ENCODE data around the gene BARHL1.

BARHL1 gene

DNA sequence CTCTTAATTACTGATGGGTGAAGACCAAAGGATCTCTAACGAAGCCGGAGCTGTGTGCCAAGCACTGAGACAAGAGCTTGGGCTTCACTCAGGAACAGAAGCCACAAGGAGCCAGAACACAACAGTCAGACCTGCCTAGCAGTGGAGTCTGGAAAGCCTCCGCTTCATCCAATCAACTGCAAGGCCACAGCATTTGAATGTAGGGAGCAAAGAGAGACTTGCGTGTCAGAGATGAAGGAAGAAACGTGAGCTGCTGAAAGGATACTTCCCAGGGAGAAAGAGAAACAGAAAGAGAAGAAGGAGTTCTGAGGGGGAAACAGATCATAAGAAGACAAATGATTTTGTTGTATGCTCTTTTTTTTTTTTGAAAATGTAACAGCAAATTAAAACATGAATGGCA, 43.9 kb downstream of the BARHL1 start:
- no peak for DNase-seq

DNA sequence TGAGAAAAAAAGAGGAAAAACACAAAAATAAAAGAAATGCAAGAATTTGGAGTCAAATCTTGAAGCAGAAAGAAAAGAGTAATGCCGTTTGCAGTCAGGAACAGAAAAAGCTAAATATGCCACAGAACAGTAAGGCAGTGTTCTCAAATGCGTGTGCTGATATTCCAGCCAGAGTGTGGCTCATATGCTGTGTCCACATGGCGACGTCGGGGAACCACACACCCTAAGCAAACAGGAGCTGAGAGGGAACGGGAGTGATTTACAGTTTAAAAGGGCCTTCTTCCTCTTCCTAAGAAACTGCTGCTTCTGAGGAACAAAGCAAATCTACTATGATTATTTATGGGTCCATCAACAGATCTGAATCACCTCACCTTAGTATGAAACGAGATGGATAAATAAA, 44.7 kb downstream of the BARHL1 start:
- DNase-seq, result no peak

DNA sequence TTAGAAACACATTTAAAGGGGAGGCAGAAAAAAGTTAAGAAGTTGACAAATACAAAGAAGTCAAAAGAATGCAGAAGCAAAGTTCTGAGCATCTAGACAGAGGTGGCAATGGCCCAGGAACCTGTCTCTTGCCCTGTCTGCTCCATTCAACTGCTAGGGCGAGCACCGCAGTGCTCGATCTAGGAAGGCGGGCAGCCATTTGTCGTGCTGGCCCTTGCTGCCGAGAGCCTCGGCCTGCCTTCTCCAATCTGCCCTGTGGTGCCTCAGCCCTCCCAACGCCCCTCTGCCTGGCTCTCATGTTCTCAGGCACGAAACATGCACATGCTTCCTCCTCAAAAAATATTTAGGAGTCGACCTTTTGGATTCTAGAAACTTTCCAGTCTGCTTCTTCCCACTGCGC, 45.2 kb downstream of the BARHL1 start:
- no peak for DNase-seq

DNA sequence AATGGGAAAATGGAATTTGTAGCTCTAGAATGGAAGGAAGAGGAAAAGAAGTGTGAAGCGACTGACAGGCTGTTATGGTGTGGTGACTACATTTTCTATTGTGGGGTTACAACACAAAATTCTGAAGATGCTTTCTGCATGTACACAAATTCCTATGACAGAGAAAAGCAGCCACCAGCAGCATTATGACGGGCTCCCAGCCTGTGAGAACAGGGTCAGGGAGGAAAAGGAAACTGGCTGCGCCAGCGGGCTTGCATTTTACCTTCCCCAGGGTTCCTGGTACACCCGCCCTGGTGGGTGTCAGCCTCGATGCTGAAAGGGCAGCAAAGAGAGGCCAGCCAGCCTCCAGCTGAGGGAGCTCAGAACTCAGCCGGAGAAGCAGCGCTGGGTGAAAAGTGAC, 46.3 kb downstream of the BARHL1 start:
- no peak for DNase-seq

DNA sequence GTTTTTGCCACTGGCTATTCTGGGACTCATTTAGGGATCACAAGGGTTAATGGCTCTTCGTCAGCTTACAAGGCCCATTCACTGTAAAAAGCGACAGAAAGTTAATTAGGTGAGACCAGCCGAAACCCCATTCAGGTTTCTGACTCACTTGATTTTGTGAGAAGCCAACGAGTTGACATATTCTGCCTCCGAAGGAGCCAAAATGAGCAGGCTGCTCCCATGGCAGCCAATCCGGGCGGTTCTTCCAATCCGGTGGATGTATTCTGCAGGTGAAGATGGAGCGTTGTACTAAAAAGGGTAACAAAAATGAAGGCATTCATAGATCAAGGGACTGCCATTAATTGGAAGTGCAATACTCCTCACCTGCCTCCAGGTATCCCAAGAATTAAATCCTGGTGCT, 47.7 kb downstream of the BARHL1 start:
- no peak for DNase-seq

DNA sequence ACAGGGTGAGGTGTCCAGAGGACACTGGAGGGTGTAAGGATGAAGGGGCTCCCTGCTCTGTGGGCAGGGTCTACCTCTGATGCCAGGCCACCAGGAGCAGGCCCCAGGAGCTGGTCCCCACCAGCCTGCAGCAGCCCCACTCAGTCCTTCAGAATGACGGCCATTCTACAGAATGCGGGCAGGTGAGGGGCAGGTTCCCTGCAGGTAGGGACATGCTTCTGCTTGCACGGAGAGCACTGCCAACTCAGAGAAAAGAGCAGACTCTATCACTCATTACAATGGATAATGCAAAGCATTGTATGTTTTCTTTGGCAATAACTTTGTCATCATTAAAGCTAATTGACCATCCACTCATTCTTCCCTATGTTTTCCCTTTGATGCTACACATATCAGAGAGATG, 48.4 kb downstream of the BARHL1 start:
- no peak for DNase-seq

DNA sequence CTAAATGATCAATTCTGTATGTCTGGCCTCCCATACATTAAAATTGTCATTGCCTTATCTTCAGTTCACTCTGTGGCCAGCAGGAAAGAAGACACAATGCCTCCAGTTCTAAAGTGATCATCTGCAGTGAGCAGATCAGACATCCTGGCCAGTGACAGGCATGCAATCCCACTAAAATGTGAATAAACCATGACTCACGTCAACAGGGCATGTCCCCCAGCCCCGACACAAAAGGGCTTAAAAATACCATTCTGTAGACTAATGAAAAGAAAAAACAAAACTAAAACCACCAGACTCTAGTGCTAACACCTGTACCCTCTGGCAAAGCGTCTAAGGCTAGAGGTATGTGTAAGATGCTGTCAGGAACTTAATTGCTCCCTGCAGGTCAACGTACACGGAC, 48.9 kb downstream of the BARHL1 start:
- no peak for DNase-seq

DNA sequence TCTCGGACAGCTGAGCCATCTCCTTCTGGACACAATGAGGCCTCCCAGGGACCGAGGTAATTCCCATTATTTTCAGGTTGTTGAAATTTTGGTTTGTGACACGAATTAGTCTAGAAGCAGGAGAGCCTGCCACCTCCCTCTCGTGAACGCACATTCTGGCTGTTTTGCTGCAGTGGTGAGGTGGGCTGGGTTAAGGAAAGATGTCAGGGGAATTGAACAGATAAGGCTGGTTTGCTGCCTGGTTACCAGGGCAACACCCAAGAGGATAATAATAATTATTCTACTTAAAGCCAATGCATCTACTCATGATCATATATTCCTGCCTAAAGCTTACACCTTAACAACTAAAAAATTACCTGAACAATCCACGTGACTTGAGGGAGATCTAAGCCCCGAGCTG, 49.3 kb downstream of the BARHL1 start:
- DNase-seq, result no peak

DNA sequence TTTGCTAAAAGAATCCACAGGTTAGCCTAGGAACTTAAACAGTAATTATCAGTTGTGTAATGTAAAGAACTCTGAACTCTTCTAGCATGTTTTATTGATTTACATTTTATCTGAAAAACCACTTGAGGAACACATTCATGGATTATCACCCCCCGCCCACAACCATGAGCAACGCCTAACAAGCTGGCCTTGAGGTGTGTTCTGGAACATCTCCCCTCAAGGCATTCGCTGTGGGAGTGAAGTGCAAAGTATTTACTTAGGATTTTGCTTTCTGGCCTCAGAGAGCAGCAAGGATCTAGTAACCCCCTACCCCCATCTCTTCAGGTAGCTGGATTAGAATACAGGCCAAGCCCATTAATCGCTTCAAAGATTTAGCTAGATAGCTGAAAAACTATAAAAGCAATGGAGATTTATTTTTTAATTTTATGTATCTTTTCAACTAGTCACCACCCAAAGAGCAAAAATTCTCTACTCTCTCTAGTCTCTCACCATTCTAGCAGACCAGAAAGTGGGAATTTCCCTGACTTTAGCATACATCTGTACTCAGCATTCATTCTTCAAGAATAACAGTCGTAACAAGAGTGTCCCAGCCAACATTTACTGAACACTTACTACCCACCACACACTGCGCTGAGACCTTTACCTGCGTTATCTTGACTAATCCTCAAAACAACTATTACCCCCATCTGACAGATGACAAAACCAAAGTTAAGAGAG, 50.2 kb downstream of the BARHL1 start:
- DNase-seq, result no peak

DNA sequence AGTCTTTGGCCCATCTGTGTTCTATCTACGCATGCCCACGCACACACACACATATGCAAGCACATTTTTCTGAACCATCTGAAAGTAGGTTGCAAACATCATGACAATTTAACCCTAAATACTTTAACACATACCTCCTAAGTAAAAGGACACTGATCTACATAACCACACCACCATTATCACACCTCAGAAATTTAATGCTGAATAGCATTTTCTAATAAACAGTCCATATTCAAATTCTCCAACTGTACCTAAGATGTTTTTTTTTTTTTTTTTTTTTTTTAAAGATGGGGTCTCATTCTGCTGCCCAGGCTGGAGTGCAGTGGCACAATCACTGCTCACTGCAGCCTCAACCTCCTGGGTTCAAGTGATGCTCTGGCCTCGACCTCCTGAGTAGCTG, 51.9 kb downstream of the BARHL1 start:
- DNase-seq, result no peak

DNA sequence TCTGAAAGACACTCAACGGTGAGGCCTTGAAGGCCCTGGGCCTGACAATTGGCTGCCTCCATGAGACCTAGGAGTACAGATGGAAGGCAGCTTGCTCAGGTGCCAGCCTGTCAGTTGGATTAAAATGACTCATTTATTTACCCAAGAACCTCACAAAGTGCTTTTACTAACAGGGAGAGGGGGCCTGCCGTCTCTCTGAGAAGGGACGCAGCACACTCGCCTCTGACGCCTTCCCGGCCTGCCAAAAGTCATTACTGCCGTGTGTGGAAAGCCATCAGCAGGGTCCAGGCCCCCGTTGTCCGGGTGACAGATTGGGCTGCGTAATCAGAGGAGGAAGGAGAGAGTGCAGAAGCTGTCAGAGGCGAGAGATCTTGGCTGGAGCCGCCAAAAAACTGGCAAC, 54.9 kb downstream of the BARHL1 start:
- DNase-seq, result no peak

DNA sequence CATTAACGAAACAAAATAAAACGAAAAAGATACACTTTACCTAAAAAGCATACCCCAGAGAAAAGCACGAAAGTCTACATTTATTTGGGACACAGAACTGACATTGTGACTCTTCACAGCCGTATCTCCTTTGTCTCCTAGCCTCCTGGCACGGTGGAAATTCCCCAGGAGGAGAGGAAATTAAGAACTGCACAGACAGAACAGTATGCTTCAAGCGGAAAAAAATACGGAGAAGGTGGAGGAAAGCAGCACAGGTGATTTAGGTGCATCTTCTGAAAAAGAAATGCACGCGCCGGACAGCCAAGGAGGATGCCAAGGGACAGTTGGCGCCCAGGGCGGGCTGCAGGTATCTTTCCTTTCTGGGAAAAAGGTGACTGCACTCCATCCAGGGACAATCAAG, 55.4 kb downstream of the BARHL1 start:
- DNase-seq, result no peak

DNA sequence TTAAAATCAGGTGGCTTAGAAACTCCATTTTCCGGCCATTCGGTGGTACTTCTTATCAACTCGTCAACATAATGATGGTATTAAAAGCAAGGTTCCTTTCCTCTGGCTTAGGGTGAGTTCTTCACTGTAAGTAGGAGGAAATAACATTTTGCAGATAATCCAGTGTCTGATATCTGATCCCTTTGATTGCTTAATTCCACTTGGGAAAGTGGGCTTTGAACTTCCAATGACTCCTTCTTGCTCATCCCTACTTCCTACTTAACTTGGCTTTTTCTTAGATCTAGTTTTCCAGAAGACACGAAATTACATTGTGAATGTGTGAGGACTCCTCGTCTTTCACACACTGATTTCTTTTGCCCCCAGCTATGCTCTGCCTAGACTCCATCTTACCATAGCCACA, 55.8 kb downstream of the BARHL1 start:
- no peak for DNase-seq

DNA sequence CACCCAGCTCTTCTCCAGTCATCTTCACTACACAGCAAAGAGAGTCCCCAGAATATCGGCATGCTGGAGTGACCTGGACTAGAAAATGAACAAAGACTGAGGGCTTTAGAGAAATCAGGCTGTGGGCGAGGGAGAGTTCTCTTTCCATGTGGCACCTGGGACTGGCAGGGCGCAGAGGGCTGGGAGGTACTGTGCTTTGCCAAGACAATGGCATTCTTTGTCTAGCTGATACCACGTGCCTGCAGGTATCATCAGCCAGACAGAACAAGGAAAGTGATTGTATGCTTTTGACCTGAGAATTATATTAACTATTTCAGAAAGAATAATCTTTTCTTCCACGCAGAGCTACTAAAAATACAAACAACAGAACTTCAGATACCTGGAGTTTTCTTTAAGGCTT, 56.9 kb downstream of the BARHL1 start:
- DNase-seq, result no peak
